SH-SY5Y (cell line): ENCODE measurements around the gene RBM19.

Experiments used
- GATA2 ChIP-seq: IDR thresholded peaks from 2 replicates; pipeline ENCODE4 v1.6.1; 2011; ENCODE audit warnings: mild to moderate bottlenecking, low read depth, low read length
- GATA3 ChIP-seq: IDR thresholded peaks from 2 replicates; pipeline ENCODE4 v1.6.1; 2011; ENCODE audit warnings: low read depth, mild to moderate bottlenecking, low read length, moderate library complexity

Gene RBM19

GRCh38 chr12:113812411-113813228 is 153.5 kb downstream of the RBM19 start:
- TF ChIP-seq GATA2 (no peak), GATA3 (no peak)

GRCh38 chr12:113808095-113808951 is 157.8 kb downstream of the RBM19 start:
- TF ChIP-seq GATA2: no peak
- TF ChIP-seq GATA3: no peak

DNA sequence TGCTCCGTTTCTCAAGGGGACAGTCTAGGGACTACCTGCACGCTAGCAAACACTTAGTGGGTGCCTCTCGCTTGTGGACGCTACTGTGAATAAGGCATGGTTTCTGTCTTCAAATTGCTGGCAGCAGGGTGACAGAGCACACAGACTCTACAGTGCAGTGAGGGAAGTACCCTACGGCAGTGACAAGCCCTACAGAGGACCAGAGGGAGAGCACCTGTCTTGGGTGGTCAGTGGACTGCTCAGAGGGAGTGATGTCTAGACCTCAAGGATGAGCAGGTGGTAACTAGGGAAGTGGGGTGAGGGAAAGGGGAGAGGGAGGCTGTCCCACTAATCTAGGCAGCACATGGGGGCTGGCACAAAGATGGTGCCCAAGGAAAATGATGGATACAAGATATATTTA is 160.5 kb downstream of the RBM19 start:
- TF ChIP-seq GATA3 (no peak), GATA2 (no peak)

DNA sequence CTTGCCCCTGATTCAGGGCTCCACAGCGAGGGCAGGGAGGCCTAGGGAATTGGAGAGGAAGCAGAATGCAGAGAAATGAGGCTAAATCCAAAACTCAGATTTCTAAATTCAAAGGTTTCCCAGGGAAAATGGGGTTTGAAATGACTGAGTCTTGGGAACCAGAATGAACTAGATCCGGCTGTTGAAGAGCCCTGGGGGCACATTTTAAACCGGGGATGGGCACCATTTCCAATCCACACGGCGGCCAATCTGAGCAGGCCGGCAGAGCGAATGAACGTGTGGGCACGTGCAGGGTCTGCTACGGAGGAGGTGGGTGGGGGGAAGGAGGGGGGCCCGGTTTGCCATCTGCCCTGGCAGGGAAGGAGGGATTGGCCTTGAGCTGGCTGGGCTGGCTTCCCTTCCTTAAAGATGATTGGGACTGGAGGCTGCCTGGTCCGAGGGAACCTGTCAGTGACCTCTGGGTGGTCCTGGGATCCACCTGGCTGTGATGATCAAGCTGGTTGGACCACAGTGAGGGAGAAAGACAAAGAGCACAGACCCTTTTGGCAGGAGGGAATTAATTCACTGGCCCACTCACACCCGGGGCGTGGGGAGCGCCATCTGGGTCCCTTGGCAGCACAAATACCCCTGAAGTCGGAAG is 161.0 kb downstream of the RBM19 start:
- TF ChIP-seq GATA2: no peak
- no peak for TF ChIP-seq GATA3

- TF ChIP-seq GATA2: no peak
- TF ChIP-seq GATA3: no peak
Measured at GRCh38 chr12:113803759-113804140, 162.4 kb downstream of the RBM19 start.

- TF ChIP-seq GATA2: no peak
- TF ChIP-seq GATA3: no peak
Measured at GRCh38 chr12:113802966-113803758, 163.0 kb downstream of the RBM19 start.

DNA sequence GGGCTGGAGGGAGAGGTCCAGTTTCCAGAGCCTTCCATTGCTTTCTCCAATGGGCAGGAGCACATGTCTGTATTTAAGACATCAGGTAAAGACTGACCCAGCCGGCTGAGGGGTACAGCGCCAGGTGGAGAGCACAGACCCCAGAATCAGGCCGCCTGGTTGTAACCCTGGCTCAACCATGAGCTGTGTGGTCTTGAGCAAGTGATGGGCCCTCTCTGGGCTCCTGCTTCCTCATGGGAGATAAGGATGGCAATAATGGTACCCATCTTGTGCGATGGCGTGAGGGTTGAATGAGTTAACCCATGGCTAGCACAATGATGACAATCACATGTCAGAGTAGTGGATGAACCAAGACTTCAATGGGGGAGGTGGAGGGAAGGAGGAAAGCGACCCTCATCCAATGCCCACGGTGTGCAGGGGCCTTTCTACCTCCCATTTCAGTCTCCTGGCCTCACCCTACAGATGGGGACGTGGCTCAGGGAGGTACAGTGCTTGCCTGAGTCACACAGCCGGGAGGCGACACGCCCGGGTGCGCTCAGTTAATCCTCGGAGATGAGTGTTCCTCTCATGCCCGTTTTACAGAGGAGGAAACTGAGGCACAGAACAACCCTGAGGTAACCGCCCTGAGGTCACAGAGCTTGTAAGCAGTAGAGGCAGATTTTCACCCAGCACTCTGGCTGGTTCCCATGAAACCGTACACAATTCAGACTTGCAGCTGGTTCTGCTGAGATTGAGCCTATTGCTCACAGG is 163.9 kb downstream of the RBM19 start:
- TF ChIP-seq GATA3: no peak
- TF ChIP-seq GATA2: no peak

- no peak for TF ChIP-seq GATA2
- TF ChIP-seq GATA3: no peak
Measured at GRCh38 chr12:113800201-113800600, 165.9 kb downstream of the RBM19 start.

GRCh38 chr12:113798552-113798951 is 167.6 kb downstream of the RBM19 start:
- TF ChIP-seq GATA2: no peak
- TF ChIP-seq GATA3: no peak

DNA sequence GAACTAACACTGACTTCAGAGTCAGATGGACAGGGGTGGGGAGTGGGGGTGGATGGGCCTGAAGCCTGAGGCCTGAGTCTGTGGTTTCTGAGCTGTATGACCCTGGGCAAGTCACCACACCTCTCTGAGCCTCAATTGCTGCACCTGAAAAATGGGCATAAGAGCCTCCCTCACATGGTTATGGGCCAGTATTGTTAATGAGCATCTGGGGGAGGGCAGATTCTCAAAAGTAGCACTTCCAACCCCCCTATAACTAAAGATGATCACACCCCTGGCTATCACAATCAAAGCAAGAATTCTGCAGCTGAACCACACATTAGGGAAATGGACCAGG is 168.6 kb downstream of the RBM19 start:
- no peak for TF ChIP-seq GATA3
- no peak for TF ChIP-seq GATA2

DNA sequence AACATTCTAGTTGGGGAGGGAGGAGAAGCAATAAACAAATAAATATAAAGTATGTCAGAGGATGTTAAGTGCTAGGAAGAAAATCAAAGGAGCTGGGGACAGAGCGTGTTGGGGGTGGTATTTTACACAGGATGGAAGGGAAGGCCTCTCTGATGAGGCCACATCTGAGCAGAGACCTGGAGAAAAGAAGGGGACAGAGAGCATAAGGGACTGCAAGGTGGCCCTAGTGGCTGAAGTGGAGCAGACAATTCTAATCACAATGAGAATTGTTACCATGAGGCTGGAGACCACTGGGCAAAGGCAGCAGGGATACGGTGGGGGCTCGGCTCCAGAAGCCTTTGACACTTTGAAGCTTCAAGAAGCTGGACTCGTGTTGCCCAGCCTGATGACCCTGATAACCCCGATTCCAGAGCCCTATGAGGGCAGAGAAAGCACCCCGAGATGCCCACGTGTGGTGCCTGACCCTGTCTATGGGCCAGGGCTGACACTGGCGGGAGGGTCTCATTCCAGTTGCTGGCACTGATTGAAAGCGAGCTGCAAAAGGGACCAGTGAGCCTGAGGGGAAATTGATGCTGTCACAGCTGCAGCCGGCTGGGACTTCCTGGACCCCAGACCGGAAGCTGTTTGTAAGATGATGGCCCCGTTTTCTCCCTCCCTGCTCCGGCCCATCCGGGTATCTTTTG is 169.1 kb downstream of the RBM19 start:
- TF ChIP-seq GATA3 (no peak), GATA2 (no peak)

GRCh38 chr12:113796066-113796827 is 169.9 kb downstream of the RBM19 start:
- TF ChIP-seq GATA3 (no peak), GATA2 (no peak)

- TF ChIP-seq GATA3 (no peak), GATA2 (no peak)
Measured at GRCh38 chr12:113795445-113795844, 170.7 kb downstream of the RBM19 start.
